Breast epithelium (tissue), 3 donors: ENCODE measurements around the gene TMEM245.

ENCODE experiments used
- CTCF ChIP-seq, 3 donors: fragments of 450-650 bp; IDR thresholded peaks; one replicate each; pipeline ENCODE4 v1.5.1; 2016 to 2017; ENCODE audit warnings: antibody characterized with exemption in 3 of 3, mild to moderate bottlenecking in 3 of 3, moderate library complexity in 3 of 3
- POLR2A ChIP-seq: fragments of 450-650 bp; IDR thresholded peaks from one replicate; pipeline ENCODE4 v1.6.1; 2016; ENCODE audit warnings: antibody characterized with exemption, mild to moderate bottlenecking, moderate library complexity

GRCh38 chr9:109083813-109084405 lies 35.8 kb downstream of the TMEM245 start:
- TF ChIP-seq CTCF (IDR thresholded peaks at IDR 0.05) (no peak), POLR2A (no peak)
